Loucy (cell line): ENCODE results near the gene MGMT.

Experiments
- H2AFZ ChIP-seq: fragments of 200-600 bp; sonication (generic); 2 replicates; pipeline ENCODE4 v1.6.0; 2016; ENCODE audit warnings: antibody characterized with exemption, mild to moderate bottlenecking, low read length, moderate library complexity
- H3F3A ChIP-seq: fragments of 200-600 bp; 2 replicates; pipeline ENCODE4 v1.6.0; 2016; ENCODE audit warnings: antibody characterized with exemption, low read depth, mild to moderate bottlenecking
- H3K27me3 ChIP-seq: fragments of 200-600 bp; sonication (generic); 2 replicates; pipeline ENCODE4 v1.6.1; 2014; ENCODE audit warnings: low read length, mild to moderate bottlenecking; ENCODE audit not compliant: insufficient read depth, poor library complexity, severe bottlenecking
- H3K36me3 ChIP-seq: fragments of 200-600 bp; sonication (generic); 2 replicates; pipeline ENCODE4 v1.6.1; 2016; ENCODE audit warnings: low read length; ENCODE audit not compliant: insufficient read depth
- H3K4me1 ChIP-seq: fragments of 200-600 bp; sonication (generic); 2 replicates; pipeline ENCODE4 v1.5.1; 2014; ENCODE audit warnings: low read length, mild to moderate bottlenecking; ENCODE audit not compliant: insufficient read depth, poor library complexity, severe bottlenecking
- H3K4me2 ChIP-seq: fragments of 200-600 bp; sonication (generic); 2 replicates; pipeline ENCODE4 v1.6.0; 2014; ENCODE audit warnings: antibody characterized with exemption, low read length, low read depth, mild to moderate bottlenecking; ENCODE audit not compliant: poor library complexity, severe bottlenecking
- H3K4me3 ChIP-seq: fragments of 200-600 bp; sonication (generic); 2 replicates; pipeline ENCODE4 v1.5.1; 2014; ENCODE audit warnings: low read length, mild to moderate bottlenecking, mixed read lengths; ENCODE audit not compliant: poor library complexity, severe bottlenecking
- H3K79me2 ChIP-seq: fragments of 200-600 bp; sonication (generic); 2 replicates; pipeline ENCODE4 v1.6.1; 2014; ENCODE audit warnings: low read length; ENCODE audit not compliant: insufficient read depth
- H3K9ac ChIP-seq: fragments of 200-600 bp; sonication (generic); 2 replicates; pipeline ENCODE4 v1.6.0; 2014; ENCODE audit warnings: mild to moderate bottlenecking, low read depth, low read length, moderate library complexity; ENCODE audit not compliant: poor library complexity, severe bottlenecking
- H3K9me2 ChIP-seq: fragments of 200-600 bp; sonication (generic); replicated peaks from 2 replicates; pipeline ENCODE4 v1.6.1; 2016; ENCODE audit warnings: low read depth, low read length, mixed read lengths
- H3K9me3 ChIP-seq: fragments of 200-600 bp; sonication (generic); 2 replicates; pipeline ENCODE4 v1.6.1; 2014; ENCODE audit warnings: mild to moderate bottlenecking, antibody characterized with exemption, low read length, low read depth; ENCODE audit not compliant: insufficient read depth
- H4K20me1 ChIP-seq: fragments of 200-600 bp; sonication (generic); 2 replicates; pipeline ENCODE4 v1.6.0; 2014; ENCODE audit warnings: antibody characterized with exemption, low read length, mild to moderate bottlenecking; ENCODE audit not compliant: insufficient read depth, poor library complexity, severe bottlenecking
- EZH2phosphoT487 ChIP-seq: fragments of 200-600 bp; IDR thresholded peaks from 2 replicates; pipeline ENCODE4 v1.6.1; 2018; ENCODE audit warnings: antibody characterized with exemption, mild to moderate bottlenecking, moderate library complexity, borderline replicate concordance
- TF ChIP-seq, protein P1 (sequence below): fragments of 200-600 bp; sonication (generic); conservative IDR thresholded peaks from 2 replicates; pipeline ENCODE4 v1.5.1; 2014; ENCODE audit warnings: mild to moderate bottlenecking, antibody characterized with exemption, low read length

The MGMT gene

GRCh38 chr10:129774082-129774735 lies 307.2 kb downstream of the MGMT start:
- Histone ChIP-seq H3K9me2 (no peaks in the 10 kb centered on the region), H3K36me3 (no peaks in the 10 kb centered on the region), H3K4me1 (no peaks in the 10 kb centered on the region), H3K4me2 (no peak overlapping the region), H3K9ac (no peak overlapping the region), H3K4me3 (no peak overlapping the region), H3K9me3 (no peaks in the 10 kb centered on the region), H3F3A (no peaks in the 10 kb centered on the region), H4K20me1 (no peaks in the 10 kb centered on the region), H3K27me3 (no peaks in the 10 kb centered on the region), H3K79me2 (no peaks in the 10 kb centered on the region), H2AFZ (no peak overlapping the region)
- TF ChIP-seq, protein P1, sequence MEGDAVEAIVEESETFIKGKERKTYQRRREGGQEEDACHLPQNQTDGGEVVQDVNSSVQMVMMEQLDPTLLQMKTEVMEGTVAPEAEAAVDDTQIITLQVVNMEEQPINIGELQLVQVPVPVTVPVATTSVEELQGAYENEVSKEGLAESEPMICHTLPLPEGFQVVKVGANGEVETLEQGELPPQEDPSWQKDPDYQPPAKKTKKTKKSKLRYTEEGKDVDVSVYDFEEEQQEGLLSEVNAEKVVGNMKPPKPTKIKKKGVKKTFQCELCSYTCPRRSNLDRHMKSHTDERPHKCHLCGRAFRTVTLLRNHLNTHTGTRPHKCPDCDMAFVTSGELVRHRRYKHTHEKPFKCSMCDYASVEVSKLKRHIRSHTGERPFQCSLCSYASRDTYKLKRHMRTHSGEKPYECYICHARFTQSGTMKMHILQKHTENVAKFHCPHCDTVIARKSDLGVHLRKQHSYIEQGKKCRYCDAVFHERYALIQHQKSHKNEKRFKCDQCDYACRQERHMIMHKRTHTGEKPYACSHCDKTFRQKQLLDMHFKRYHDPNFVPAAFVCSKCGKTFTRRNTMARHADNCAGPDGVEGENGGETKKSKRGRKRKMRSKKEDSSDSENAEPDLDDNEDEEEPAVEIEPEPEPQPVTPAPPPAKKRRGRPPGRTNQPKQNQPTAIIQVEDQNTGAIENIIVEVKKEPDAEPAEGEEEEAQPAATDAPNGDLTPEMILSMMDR, result no peak
- no peak for TF ChIP-seq EZH2phosphoT487

DNA sequence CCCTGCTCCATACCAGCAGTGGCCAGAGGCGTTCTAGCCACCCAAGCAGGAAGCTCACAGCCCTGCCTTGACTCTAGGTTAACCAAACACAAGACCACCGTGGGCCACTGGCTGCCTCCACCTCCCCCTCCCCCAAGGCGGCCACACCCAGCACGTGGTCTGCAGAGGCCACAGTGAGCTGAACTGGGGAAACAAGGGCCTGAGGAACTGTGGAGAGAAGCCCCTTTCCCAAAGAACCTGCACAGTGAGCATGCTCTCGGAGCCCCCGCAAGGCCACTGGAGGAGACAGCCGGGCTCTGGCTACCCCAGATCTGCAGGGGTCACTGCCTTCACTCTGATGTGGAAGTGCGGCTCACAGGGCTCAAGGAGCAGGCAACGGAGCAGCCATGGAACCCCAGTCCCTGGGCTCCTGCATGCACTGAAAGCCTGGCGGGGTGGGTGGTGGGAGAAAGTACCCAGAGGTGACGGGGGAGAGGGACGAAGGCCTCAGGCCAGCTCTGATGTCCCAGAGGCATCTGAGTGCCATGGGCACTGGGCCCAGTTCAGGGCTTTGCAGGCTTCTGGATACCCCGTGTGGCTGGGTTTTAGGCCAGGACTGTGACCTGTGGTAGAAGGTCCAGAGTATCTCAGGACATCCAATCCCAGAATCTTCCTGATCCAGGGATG lies 307.8 kb downstream of the MGMT start:
- Histone ChIP-seq H2AFZ (no peak overlapping the region), H3K36me3 (no peaks in the 10 kb centered on the region), H3K9me3 (no peaks in the 10 kb centered on the region), H4K20me1 (no peaks in the 10 kb centered on the region), H3K4me2 (no peak overlapping the region), H3K4me3 (no peak overlapping the region), H3K4me1 (no peaks in the 10 kb centered on the region), H3K27me3 (no peaks in the 10 kb centered on the region), H3K9ac (no peak overlapping the region), H3K79me2 (no peaks in the 10 kb centered on the region), H3F3A (no peaks in the 10 kb centered on the region), H3K9me2 (no peaks in the 10 kb centered on the region)
- no peak for TF ChIP-seq EZH2phosphoT487
- TF ChIP-seq, protein P1, result no peak

DNA sequence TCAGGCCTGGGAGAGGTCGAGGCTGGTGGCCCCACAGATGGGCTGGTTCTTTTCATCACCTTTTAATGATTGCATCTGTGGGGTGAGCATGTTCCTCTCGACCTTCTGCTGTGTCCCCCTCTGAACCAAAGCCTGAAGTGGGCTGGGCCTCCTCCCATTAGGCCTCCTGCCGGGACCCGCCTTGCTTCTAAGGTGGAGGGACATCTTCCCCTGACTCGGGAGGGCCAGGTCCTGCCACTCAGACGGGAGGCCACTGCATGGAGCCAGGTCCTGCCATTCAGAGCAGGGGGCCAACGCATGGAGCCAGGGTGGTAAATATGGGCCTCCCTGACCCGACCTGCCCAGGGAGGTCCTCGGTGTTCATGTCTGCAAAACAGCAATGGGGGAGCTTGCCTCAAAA lies 308.6 kb downstream of the MGMT start:
- Histone ChIP-seq H4K20me1 (no peaks in the 10 kb centered on the region), H3F3A (no peaks in the 10 kb centered on the region), H3K4me1 (no peaks in the 10 kb centered on the region), H3K27me3 (no peaks in the 10 kb centered on the region), H3K9me3 (no peaks in the 10 kb centered on the region), H3K9ac (no peak overlapping the region), H2AFZ (no peak overlapping the region), H3K79me2 (no peaks in the 10 kb centered on the region), H3K4me3 (no peak overlapping the region), H3K9me2 (no peaks in the 10 kb centered on the region), H3K4me2 (no peak overlapping the region), H3K36me3 (no peaks in the 10 kb centered on the region)
- TF ChIP-seq, protein P1, result no peak
- TF ChIP-seq EZH2phosphoT487, result no peak
